Upper lobe of right lung (tissue), 1 donor: ENCODE data around the gene LRIF1. TPM values are rescaled to one million over a fixed set of nuclear protein-coding genes. Genes with fewer than 3 reads are reported as not detected.
"Not testable (repeated sequence)": the region's sequence is repeated elsewhere in the genome, so short reads cannot be mapped to it uniquely, and the experiment has no call there.

Experiments
- ATAC-seq: fragments of 200-7000 bp; cut with Tn5 transposase; one replicate; pipeline ENCODE4 v1.9.1; 2020; ENCODE audit warnings: mild to moderate bottlenecking, moderate library complexity
- DNase-seq: peaks from one replicate; pipeline ENCODE4 v3.0.0-alpha.2; 2020
- H3K27ac ChIP-seq: fragments of 200-600 bp; one replicate; pipeline ENCODE4 v1.8.0; 2022
- H3K27me3 ChIP-seq: fragments of 200-600 bp; one replicate; pipeline ENCODE4 v1.8.0; 2022; ENCODE audit warnings: mild to moderate bottlenecking
- H3K36me3 ChIP-seq: fragments of 200-600 bp; one replicate; pipeline ENCODE4 v1.8.0; 2022
- H3K4me1 ChIP-seq: fragments of 200-600 bp; one replicate; pipeline ENCODE4 v1.8.0; 2022
- H3K4me3 ChIP-seq: fragments of 200-600 bp; one replicate; pipeline ENCODE4 v1.8.0; 2022; ENCODE audit warnings: mild to moderate bottlenecking
- H3K9me3 ChIP-seq: fragments of 200-600 bp; one replicate; pipeline ENCODE4 v1.8.0; 2022
- CTCF ChIP-seq: fragments of 200-600 bp; IDR thresholded peaks from one replicate; pipeline ENCODE4 v1.8.0; 2022; ENCODE audit warnings: antibody characterized with exemption
- intact Hi-C: fragments of 100-400 bp; cut with DNase I; formaldehyde crosslinking; loops from one replicate; pipeline ENCODE4 v1.11.0; 2022
- long read RNA-seq: library from polyadenylated mRNA; unstranded; transcript quantifications from one replicate; pipeline ENCODE4 v2.0.0, GENCODE V29; 2021
- total RNA-seq: library from RNA; stranded (reverse); fragmentation: NEBNext Ultra II Directional; extraction: Animal tissue kit (Norgen Biotek cat#: 25700); gene quantifications from one replicate; pipeline ENCODE4 v1.2.1, GENCODE V29; 2021
- donor health status: DM: no; HTN: yes; CAD: no; lungs with severe emphysema.

The LRIF1 gene
- total RNA-seq: 7.0 TPM
- long read RNA-seq, transcript LRIF1-202 (3 exons, 1,796 nt): minor isoform, 5 of 15 reads
- long read RNA-seq, transcript LRIF1-201 (4 exons, 3,475 nt): major isoform, 9 of 15 reads
- long read RNA-seq, partial matches to known transcripts: 0 of 15 reads
- long read RNA-seq, other reads (novel, unspliced or antisense): 1 of 15 reads

- peak; percentile 45 for TF ChIP-seq CTCF
- intact Hi-C loops: no loop called here
- ATAC-seq (peak; percentile 100), DNase-seq (peak; percentile 100)
- peak within 1 kb of the TSS; percentile 85 for H3K4me3 ChIP-seq
- H3K36me3 ChIP-seq: no peaks in the 10 kb centered on the region
- peaks cover 27% of the 10 kb centered on the region for H3K9me3 ChIP-seq
- H3K27ac ChIP-seq: peak within 1 kb of the TSS; percentile 97
- H3K27me3 ChIP-seq: peaks cover 10% of the 10 kb centered on the region
- peaks cover 3% of the 10 kb centered on the region for H3K4me1 ChIP-seq
Measured at GRCh38 chr1:110963691-110964454, at the start of gene LRIF1. LRIF1 (minus strand) TSS chr1:110963922; CDS start chr1:110963688, 234 bp downstream.

- intact Hi-C loops: no loop called here
- Histone ChIP-seq H3K27me3 (peaks cover 6% of the 10 kb centered on the region), H3K27ac (no peak overlapping the region), H3K36me3 (no peaks in the 10 kb centered on the region), H3K9me3 (peaks cover 4% of the 10 kb centered on the region), H3K4me3 (no peak overlapping the region), H3K4me1 (no peaks in the 10 kb centered on the region)
- no peak for DNase-seq
- no peak for TF ChIP-seq CTCF
- no peak for ATAC-seq
Measured at GRCh38 chr1:111008031-111008430, 44.3 kb upstream of the LRIF1 start.

- Histone ChIP-seq H3K9me3 (no peaks in the 10 kb centered on the region), H3K4me3 (no peak overlapping the region), H3K27ac (no peak overlapping the region), H3K36me3 (no peaks in the 10 kb centered on the region), H3K4me1 (no peaks in the 10 kb centered on the region), H3K27me3 (peaks cover 6% of the 10 kb centered on the region)
- no peak for TF ChIP-seq CTCF
- intact Hi-C loops: no loop called here
- ATAC-seq: no peak
- DNase-seq: no peak
Measured at GRCh38 chr1:111006556-111006955, 42.8 kb upstream of the LRIF1 start.

GRCh38 chr1:110999607-111000006 lies 35.9 kb upstream of the LRIF1 start:
- H3K4me1 ChIP-seq, intact Hi-C loops, H3K4me3 ChIP-seq, H3K27ac ChIP-seq, H3K27me3 ChIP-seq, DNase-seq, H3K9me3 ChIP-seq, H3K36me3 ChIP-seq, ATAC-seq: not testable (repeated sequence)

GRCh38 chr1:110992329-110992728 lies 28.6 kb upstream of the LRIF1 start:
- H3K4me1 ChIP-seq, H3K27me3 ChIP-seq, H3K27ac ChIP-seq, H3K9me3 ChIP-seq, DNase-seq, H3K36me3 ChIP-seq, intact Hi-C loops, H3K4me3 ChIP-seq: not testable (repeated sequence)
- ATAC-seq: peak; percentile 35
- TF ChIP-seq CTCF: peak; percentile 44

GRCh38 chr1:110991295-110991694 lies 27.6 kb upstream of the LRIF1 start:
- ATAC-seq, H3K4me3 ChIP-seq, DNase-seq, intact Hi-C loops, H3K9me3 ChIP-seq, H3K36me3 ChIP-seq, H3K4me1 ChIP-seq, H3K27ac ChIP-seq, H3K27me3 ChIP-seq: not testable (repeated sequence)
